Muscle of leg (tissue), 11 donors: ENCODE measurements around the gene ATP1A2. TPM values are rescaled to one million over a fixed set of nuclear protein-coding genes. Genes with fewer than 3 reads are reported as not detected.
A peak's percentile ranks its signal among the peaks of the same experiment; 100 is the strongest.

ENCODE experiments used
- DNase-seq: peaks from one replicate; pipeline ENCODE4 v3.0.0; 2013
- H3K27ac ChIP-seq: one replicate; pipeline ENCODE4 v1.5.1; 2013; ENCODE audit warnings: mild to moderate bottlenecking, low read length, control low read depth
- H3K27me3 ChIP-seq: one replicate; pipeline ENCODE4 v1.6.1; 2013; ENCODE audit warnings: low read length; ENCODE audit not compliant: control insufficient read depth, insufficient read depth
- H3K36me3 ChIP-seq: one replicate; pipeline ENCODE4 v1.6.1; 2013; ENCODE audit warnings: low read length; ENCODE audit not compliant: control insufficient read depth, insufficient read depth
- H3K4me1 ChIP-seq: one replicate; pipeline ENCODE4 v1.6.1; 2013; ENCODE audit warnings: low read length; ENCODE audit not compliant: control insufficient read depth, insufficient read depth
- H3K4me3 ChIP-seq: one replicate; pipeline ENCODE4 v1.5.1; 2013; ENCODE audit warnings: low read length, control low read depth
- H3K9me3 ChIP-seq: replicated peaks from 2 replicates; pipeline ENCODE4 v1.6.1; 2013; ENCODE audit warnings: low read depth, low read length; ENCODE audit not compliant: control insufficient read depth
- WGBS: methylation state at CpG from one replicate; pipeline ENCODE4 v1.1.5; 2013; ENCODE audit warnings: missing lambda C conversion rate; ENCODE audit not compliant: insufficient coverage; 5-methylcytosine and 5-hydroxymethylcytosine counted together
- polyA plus RNA-seq, 8 donors: library from polyadenylated mRNA; unstranded; fragments of 120-200 nt; gene quantifications; one replicate each; pipeline versions ENCODE4 v1.2.1 to v1.2.3, GENCODE V29; 2013; ENCODE audit warnings: inconsistent platforms in 1 of 8, low replicate concordance in 1 of 8; ENCODE audit not compliant: insufficient read length in 8 of 8, insufficient read depth in 1 of 8
- total RNA-seq: library from RNA; stranded (reverse); fragments of 120-200 nt; gene quantifications from one replicate; pipeline ENCODE4 v1.2.4, GENCODE V29; 2013

ATP1A2 gene
- total and polyA plus RNA-seq, 9 donors: 44.6 to 85.6 (median 58.1) TPM

DNA sequence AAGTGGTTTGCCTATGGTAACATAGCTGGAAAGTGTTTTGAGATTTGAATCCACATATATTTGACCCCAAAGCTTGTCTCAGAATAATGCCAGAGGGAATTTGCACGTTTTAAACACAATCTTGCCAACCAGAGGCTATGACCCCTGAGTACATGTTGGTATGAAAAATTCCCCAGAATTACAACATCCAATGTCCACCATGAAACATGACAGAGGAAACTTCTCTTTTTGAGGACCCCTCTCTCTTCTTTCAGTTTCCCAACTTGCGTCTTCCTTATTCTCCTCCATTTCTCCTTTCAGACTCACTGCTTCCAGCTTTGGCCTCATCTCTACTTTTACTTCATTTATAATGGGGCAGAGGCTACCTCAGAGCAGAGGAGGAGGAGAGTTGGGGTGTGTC is 39.7 kb upstream of the ATP1A2 start:
- Histone ChIP-seq H3K27ac (no peak overlapping the region), H3K27me3 (peaks cover 14% of the 10 kb centered on the region)

DNA sequence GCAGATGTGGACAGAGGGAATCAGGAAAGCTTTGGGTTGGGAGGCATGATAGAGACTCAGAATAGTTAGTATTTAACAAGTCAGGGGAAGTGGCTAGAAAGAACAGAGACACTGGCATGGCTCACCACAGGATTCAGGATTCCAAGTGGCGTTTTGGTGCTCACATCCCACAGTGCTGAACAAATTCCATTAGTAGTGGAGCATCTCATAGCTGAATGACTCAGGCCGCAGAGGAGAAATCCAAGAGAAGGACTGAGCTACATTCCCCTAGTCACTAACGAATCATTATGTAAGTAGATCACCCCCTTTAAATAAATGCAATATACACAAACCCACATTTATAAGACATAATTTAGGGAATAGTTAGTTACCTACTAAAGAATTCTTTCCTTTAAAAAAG is 39.3 kb upstream of the ATP1A2 start:
- Histone ChIP-seq H3K36me3 (no peaks in the 10 kb centered on the region), H3K9me3 (no peaks in the 10 kb centered on the region), H3K4me1 (peaks cover 10% of the 10 kb centered on the region), H3K4me3 (no peak overlapping the region), H3K27me3 (peaks cover 19% of the 10 kb centered on the region), H3K27ac (no peak overlapping the region)
- no CpG with 5 or more reads among the region's 3 CpGs for WGBS
- no peak for DNase-seq

More for the DNA sequence above, 39.7 kb upstream of the ATP1A2 start:
- Histone ChIP-seq H3K36me3 (no peaks in the 10 kb centered on the region), H3K9me3 (no peaks in the 10 kb centered on the region), H3K4me3 (no peak overlapping the region), H3K4me1 (peaks cover 12% of the 10 kb centered on the region)
- no peak for DNase-seq
- WGBS: no CpG with 5 or more reads among the region's 2 CpGs

DNA sequence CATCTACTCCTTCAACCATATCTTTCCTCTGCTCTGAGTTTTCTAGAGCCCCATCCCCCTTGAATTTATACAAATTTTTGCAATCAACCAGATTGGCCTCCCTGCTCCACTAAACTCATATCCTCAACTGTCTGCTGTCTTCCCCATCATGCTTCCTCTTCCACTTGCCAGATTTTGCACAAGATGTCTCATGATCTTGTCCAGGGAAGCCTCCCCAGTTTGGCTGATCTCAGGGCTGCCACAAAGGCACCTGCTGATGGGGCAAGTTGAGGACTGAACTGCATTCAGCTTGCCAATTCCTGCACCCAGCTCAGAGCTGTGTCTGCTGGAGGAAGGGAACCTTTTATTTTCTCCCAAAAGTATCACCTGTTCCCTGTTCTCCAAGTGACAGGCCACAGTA is 38.1 kb upstream of the ATP1A2 start:
- peaks cover 10% of the 10 kb centered on the region for H3K4me1 ChIP-seq
- peaks cover 25% of the 10 kb centered on the region for H3K27me3 ChIP-seq
- H3K4me3 ChIP-seq: no peak overlapping the region
- no peaks in the 10 kb centered on the region for H3K9me3 ChIP-seq
- no peak overlapping the region for H3K27ac ChIP-seq
- no peak for DNase-seq
- H3K36me3 ChIP-seq: no peaks in the 10 kb centered on the region

DNA sequence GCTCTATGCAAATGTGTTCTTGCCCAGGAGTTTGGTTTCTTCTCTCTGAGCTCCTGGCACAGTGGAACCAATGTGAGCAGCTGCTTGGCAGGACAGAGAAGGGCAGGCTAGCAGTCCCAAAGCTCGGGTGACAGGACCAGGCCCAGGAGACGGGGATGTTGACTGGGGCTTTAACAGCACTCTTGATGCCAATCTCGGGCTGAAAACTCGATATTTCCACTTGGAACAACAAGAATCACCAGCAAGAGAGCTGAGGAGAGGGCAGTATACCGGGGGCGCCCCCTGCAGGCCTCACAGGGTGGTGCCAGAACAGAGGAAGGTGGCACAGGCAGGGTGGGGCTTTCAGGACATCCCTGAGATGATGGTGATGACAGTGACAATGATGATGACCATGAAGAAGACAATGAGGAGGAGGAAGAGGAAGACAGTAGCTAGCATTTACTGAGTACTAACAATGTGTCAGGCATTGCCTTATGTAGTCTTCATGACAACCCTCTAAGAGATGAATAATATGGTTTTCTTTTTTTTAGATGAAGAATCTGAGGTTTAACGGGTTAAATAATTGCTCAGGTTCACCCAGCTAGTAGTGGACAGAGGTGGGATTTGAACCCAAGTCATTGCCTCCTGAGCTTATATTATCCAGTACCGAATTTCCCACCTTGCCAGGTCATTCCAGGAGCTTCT is 36.9 kb upstream of the ATP1A2 start:
- Histone ChIP-seq H3K36me3 (no peaks in the 10 kb centered on the region), H3K27ac (peak overlapping the region; percentile 13), H3K27me3 (peaks cover 37% of the 10 kb centered on the region), H3K4me3 (no peak overlapping the region), H3K9me3 (no peaks in the 10 kb centered on the region), H3K4me1 (peaks cover 10% of the 10 kb centered on the region)
- 25% methylated on average over 6 of the region's 8 CpGs for WGBS
- DNase-seq: peak; percentile 82

DNA sequence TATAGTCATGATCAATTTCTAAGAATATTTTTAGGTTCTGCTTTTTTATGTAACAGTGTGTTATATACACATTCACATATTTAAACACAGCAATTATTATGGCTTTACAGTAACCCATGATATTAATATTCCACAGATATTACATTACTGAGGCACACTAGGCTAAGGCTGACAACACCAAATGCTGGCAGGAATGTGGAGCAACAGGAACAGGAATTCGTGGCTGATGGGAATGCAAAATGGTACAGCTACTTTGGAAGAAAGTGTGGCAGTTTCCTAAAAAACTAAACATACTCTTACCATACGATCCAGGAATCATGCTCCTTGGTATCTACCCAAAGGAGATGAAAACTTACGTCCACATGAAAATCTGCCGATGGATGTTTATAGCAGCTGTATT is 36.1 kb upstream of the ATP1A2 start:
- no peaks in the 10 kb centered on the region for H3K9me3 ChIP-seq
- no peaks in the 10 kb centered on the region for H3K36me3 ChIP-seq
- H3K4me1 ChIP-seq: peaks cover 15% of the 10 kb centered on the region
- WGBS: no CpG with 5 or more reads among the region's 4 CpGs
- H3K4me3 ChIP-seq: no peak overlapping the region
- H3K27me3 ChIP-seq: peaks cover 45% of the 10 kb centered on the region
- no peak for DNase-seq
- H3K27ac ChIP-seq: no peak overlapping the region

DNA sequence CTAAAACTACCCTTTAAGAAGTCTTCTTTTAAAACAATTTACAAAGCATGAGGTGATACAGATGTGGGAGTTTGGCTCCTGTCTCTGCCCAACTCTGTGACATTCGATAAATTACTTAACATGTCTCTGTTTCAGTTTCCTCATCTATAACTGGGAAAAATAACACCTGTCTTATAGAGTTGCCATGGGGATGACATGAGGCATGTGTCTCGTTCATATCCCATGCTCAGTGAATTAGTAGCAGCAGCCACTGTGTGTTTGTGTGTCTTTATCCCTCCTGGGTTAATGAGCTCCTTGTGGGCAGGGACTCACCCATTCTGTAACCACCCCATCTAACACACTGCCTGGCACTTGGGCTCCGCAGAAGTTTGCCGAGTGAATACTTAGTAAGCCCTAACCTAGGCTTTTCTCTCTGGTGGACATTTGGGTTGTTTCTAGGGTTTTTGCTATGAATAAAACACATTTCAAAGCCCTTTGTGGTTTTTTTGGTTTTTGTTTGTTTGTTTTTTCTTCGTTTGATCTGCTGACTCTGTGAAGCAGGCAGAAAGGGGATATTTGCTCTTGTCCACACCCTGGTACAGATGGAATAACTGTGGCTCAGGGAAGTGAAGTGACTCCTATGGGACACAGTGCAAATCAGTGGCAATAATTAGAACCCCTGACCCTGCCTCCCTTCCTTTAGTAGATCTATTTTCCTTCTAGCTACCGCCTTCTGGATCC is 35.0 kb upstream of the ATP1A2 start:
- Histone ChIP-seq H3K36me3 (no peaks in the 10 kb centered on the region), H3K4me1 (peaks cover 15% of the 10 kb centered on the region), H3K27me3 (peaks cover 47% of the 10 kb centered on the region), H3K4me3 (no peak overlapping the region), H3K9me3 (no peaks in the 10 kb centered on the region), H3K27ac (no peak overlapping the region)
- no CpG with 5 or more reads among the region's 6 CpGs for WGBS
- DNase-seq: no peak

DNA sequence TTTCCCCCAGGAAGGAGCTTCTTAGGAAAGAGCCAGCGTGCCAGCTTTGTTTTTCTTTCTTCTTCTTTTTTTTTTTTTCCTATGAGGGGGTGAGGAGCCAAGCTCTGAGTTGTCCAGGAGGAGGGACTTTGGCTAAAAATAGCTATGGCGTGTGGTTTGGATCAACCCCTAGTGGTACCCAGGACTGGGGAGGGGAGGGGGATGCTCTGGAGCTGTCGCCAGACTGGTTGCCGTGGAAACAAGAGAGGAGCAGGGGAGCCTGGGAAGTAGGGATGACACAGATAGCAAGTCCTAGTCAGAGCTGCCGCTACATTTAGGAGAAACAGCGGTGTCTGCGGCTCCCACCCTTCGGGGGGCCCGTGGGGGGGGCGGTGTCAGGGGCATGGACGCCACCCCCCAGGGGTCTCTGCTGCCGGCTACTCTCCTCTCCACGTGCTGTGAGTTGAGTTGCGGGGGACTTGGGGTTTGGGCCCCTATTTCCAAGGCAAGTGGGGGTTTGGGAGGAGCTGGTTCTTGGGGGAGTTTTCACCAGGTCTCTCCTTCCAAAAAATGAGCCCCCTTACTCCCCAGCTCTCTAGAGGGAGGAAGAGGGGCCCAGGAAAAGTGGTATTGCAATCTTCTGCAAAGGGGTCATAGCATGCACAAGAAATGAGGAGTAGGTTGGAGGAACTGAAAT is 34.2 kb upstream of the ATP1A2 start, which contains the start of gene KCNJ9:
KCNJ9 (plus strand) TSS at position 278 of the 676 bp plus-strand sequence. CDS start 2,493 bp downstream, outside the sequence.
- H3K36me3 ChIP-seq: no peaks in the 10 kb centered on the region
- H3K9me3 ChIP-seq: no peaks in the 10 kb centered on the region
- WGBS: 21% methylated on average over 8 of the region's 14 CpGs
- no peak within 1 kb of the TSS for H3K27ac ChIP-seq
- H3K4me3 ChIP-seq: no peak within 1 kb of the TSS
- peaks cover 23% of the 10 kb centered on the region for H3K4me1 ChIP-seq
- DNase-seq: no peak
- H3K27me3 ChIP-seq: peaks cover 44% of the 10 kb centered on the region

DNA sequence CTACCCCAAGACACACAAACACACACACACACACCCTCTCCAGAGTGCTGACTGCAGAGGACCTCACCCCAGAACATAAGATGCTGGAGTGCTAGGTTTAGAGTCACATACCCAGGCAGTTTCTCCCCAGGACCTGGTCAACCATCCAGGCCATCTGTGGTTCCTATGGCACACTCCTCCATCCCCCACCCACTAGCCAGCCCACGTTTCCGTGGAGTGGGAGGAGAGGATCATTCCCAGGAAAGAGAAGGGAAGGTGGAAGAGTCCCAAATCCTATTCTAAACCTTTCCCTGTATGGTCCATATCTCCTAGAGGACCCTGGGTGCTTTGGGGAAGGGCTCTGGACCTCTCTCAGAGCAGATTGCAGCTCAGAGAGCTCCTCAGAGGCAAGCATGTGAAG is 33.1 kb upstream of the ATP1A2 start:
- H3K9me3 ChIP-seq: no peaks in the 10 kb centered on the region
- no CpG with 5 or more reads among the region's 2 CpGs for WGBS
- no peak overlapping the region for H3K4me3 ChIP-seq
- peaks cover 23% of the 10 kb centered on the region for H3K4me1 ChIP-seq
- H3K36me3 ChIP-seq: no peaks in the 10 kb centered on the region
- DNase-seq: no peak
- peaks cover 44% of the 10 kb centered on the region for H3K27me3 ChIP-seq
- no peak overlapping the region for H3K27ac ChIP-seq

DNA sequence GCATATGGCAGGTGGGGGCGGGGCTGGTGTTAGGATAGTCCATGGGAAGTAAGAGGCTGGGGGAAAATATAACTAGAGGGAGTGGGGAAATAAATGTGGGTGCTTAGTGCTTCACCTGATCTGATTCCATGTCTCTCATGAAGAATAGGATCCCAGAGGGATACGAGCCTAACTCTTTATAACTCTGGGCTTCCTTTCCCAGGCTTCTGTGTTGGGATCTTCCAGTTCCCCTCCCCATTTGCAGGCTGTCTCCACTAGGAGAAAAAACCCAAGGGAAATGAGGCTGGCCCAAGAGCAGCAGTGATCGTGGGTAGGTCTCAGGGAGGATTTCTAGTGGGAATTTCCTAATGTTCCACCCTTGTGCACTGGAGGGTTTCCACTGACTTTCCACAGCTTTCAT is 32.6 kb upstream of the ATP1A2 start:
- H3K27me3 ChIP-seq: peaks cover 44% of the 10 kb centered on the region
- no peaks in the 10 kb centered on the region for H3K9me3 ChIP-seq
- WGBS: 57% methylated on average over 3 of the region's 3 CpGs
- H3K4me3 ChIP-seq: no peak overlapping the region
- H3K27ac ChIP-seq: no peak overlapping the region
- peaks cover 2% of the 10 kb centered on the region for H3K36me3 ChIP-seq
- no peak for DNase-seq
- peaks cover 22% of the 10 kb centered on the region for H3K4me1 ChIP-seq
